CD4-positive, alpha-beta memory T cell (primary cell): Measurements from ENCODE around the gene GNG13. TPM values are rescaled to one million over a fixed set of nuclear protein-coding genes. Genes with fewer than 3 reads are reported as not detected.

Source experiments
- CTCF ChIA-PET: fragments of 350-600 bp; sonication (Branson Sonifier 250); formaldehyde crosslinking; loops from one replicate; lab custom pipeline; 2021; ENCODE audit warnings: inconsistent platforms; ENCODE audit not compliant: partially characterized antibody; lab: Charles Lee
- POLR2A ChIA-PET: fragments of 350-600 bp; sonication (Branson Sonifier 250); formaldehyde crosslinking; loops from one replicate; lab custom pipeline; 2021; ENCODE audit not compliant: partially characterized antibody; lab: Charles Lee
- DNase-seq, 5 donors: peaks; one replicate each; pipeline versions ENCODE4 v3.0.0 to v3.0.0-alpha.2; 2020 to 2022; ENCODE audit warnings: mixed read lengths in 1 of 5
- H3K27ac ChIP-seq: one replicate; pipeline ENCODE4 v1.7.0; 2013; ENCODE audit warnings: low read depth, low read length
- H3K27me3 ChIP-seq: 2 replicates; pipeline ENCODE4 v1.7.0; 2013; ENCODE audit warnings: mild to moderate bottlenecking, low read length, moderate library complexity; ENCODE audit not compliant: insufficient read depth
- H3K36me3 ChIP-seq: 2 replicates; pipeline ENCODE4 v1.7.0; 2013; ENCODE audit warnings: mild to moderate bottlenecking, low read length, moderate library complexity; ENCODE audit not compliant: insufficient read depth
- H3K4me1 ChIP-seq: 2 replicates; pipeline ENCODE4 v1.7.0; 2013; ENCODE audit warnings: mild to moderate bottlenecking, low read length, moderate library complexity; ENCODE audit not compliant: insufficient read depth
- H3K4me3 ChIP-seq, 2 donors: one replicate each; pipeline ENCODE4 v1.7.0; 2013; ENCODE audit warnings: low read length in 2 of 2, mild to moderate bottlenecking in 1 of 2
- H3K9me3 ChIP-seq, 2 donors: one replicate each; pipeline ENCODE4 v1.7.0; 2013; ENCODE audit warnings: low read length in 2 of 2, control low read depth in 1 of 2; ENCODE audit not compliant: control insufficient read depth in 1 of 2
- H3K27ac Mint-ChIP-seq, 7 donors: one replicate each; pipeline ENCODE4 v1.8.0; 2020 to 2021; ENCODE audit warnings: mixed read lengths in 7 of 7, mild to moderate bottlenecking in 6 of 7, inconsistent platforms in 3 of 7, moderate library complexity in 3 of 7
- H3K27me3 Mint-ChIP-seq, 2 donors: one replicate each; pipeline ENCODE4 v1.8.0; 2020 to 2021; ENCODE audit warnings: mixed read lengths in 2 of 2
- H3K36me3 Mint-ChIP-seq, 2 donors: one replicate each; pipeline ENCODE4 v1.8.0; 2020 to 2021; ENCODE audit warnings: mixed read lengths in 2 of 2, inconsistent platforms in 1 of 2, mild to moderate bottlenecking in 1 of 2
- H3K4me1 Mint-ChIP-seq, 4 donors: one replicate each; pipeline ENCODE4 v1.8.0; 2020 to 2021; ENCODE audit warnings: mixed read lengths in 4 of 4, mild to moderate bottlenecking in 1 of 4
- H3K4me3 Mint-ChIP-seq, 8 donors: one replicate each; pipeline ENCODE4 v1.8.0; 2020 to 2021; ENCODE audit warnings: mixed read lengths in 8 of 8, mild to moderate bottlenecking in 7 of 8, moderate library complexity in 6 of 8, inconsistent platforms in 3 of 8
- H3K9me3 Mint-ChIP-seq, 8 donors: one replicate each; pipeline ENCODE4 v1.8.0; 2020 to 2021; ENCODE audit warnings: mixed read lengths in 8 of 8, mild to moderate bottlenecking in 5 of 8, inconsistent platforms in 3 of 8, moderate library complexity in 1 of 8
- intact Hi-C: fragments of 100-400 bp; cut with micrococcal nuclease; formaldehyde crosslinking; loops from one replicate; pipeline ENCODE4 v1.15.1; 2023
- polyA plus RNA-seq, 2 donors: library from polyadenylated mRNA; unstranded; fragments of 300-500 nt; fragmentation: Illumina TruSeq; gene quantifications; one replicate each; pipeline ENCODE4 v1.2.3, GENCODE V29; 2021
- total RNA-seq, 2 experiments: library from RNA; stranded (reverse); gene quantifications; one replicate each; pipeline ENCODE4 v1.2.3, GENCODE V29; 2021

The GNG13 gene
- total and polyA plus RNA-seq, 4 experiments from 2014 or later: not detected

- Histone ChIP-seq H3K36me3 (no peaks in the 10 kb centered on the region), H3K4me1 (peaks cover 10% of the 10 kb centered on the region), H3K27ac (peak overlapping the region; percentile 80), H3K4me3 (peak overlapping the region; percentile 78 to 91), H3K9me3 (no peaks in the 10 kb centered on the region), H3K27me3 (no peaks in the 10 kb centered on the region)
- peaks cover 10 to 14% of the 10 kb centered on the region in 2 donors for H3K27me3 Mint-ChIP-seq
- ChIA-PET CTCF (no interaction called here), POLR2A (interaction anchor here (3.7 kb wide), 1 partner anchor 20 kb away, joined by 14 read pairs; the partner anchor contains the start of genes CHTF18 and RPUSD1)
- H3K27ac Mint-ChIP-seq: peak overlapping the region; percentile 89 to 99 (median 96)
- intact Hi-C loops: no loop called here
- DNase-seq: no peak
- H3K9me3 Mint-ChIP-seq: peaks cover 0 to 8% (median 0%) of the 10 kb centered on the region in 8 donors
- no peaks in the 10 kb centered on the region for H3K36me3 Mint-ChIP-seq
- H3K4me3 Mint-ChIP-seq: peak overlapping the region; percentile 93 to 96 (median 95)
- peaks cover 6 to 20% (median 8%) of the 10 kb centered on the region in 4 donors for H3K4me1 Mint-ChIP-seq
Observed at GRCh38 chr16:808085-808386, 7.5 kb upstream of the GNG13 start.

- H3K9me3 Mint-ChIP-seq: peaks cover 0 to 8% (median 0%) of the 10 kb centered on the region in 8 donors
- H3K27ac Mint-ChIP-seq: peak overlapping the region; percentile 89 to 99 (median 96)
- no peaks in the 10 kb centered on the region for H3K36me3 Mint-ChIP-seq
- peaks cover 10% of the 10 kb centered on the region for H3K4me1 ChIP-seq
- intact Hi-C loops: loop anchor here (1.0 kb wide), 1 partner anchor 19 kb away; the partner anchor contains the start of genes CHTF18 and RPUSD1
- H3K4me3 Mint-ChIP-seq: peak overlapping the region; percentile 93 to 96 (median 95)
- POLR2A ChIA-PET: interaction anchor here (0.8 to 3.7 kb wide), 5 partner anchors 19 to 195 kb away, joined by 3 to 14 read pairs (median 4); partner anchors contain the start of genes CHTF18, RPUSD1 and SOX8
- H3K4me3 ChIP-seq: peak overlapping the region; percentile 78 to 91
- H3K27me3 Mint-ChIP-seq: peaks cover 6 to 10% of the 10 kb centered on the region in 2 donors
- H3K4me1 Mint-ChIP-seq: peaks cover 5 to 18% (median 7%) of the 10 kb centered on the region in 4 donors
- CTCF ChIA-PET: interaction anchor here (0.8 kb wide), 1 partner anchor 381 kb away, joined by 3 read pairs; no protein-coding TSS in a partner anchor
- no peaks in the 10 kb centered on the region for H3K27me3 ChIP-seq
- H3K27ac ChIP-seq: peak overlapping the region; percentile 80
- no peaks in the 10 kb centered on the region for H3K9me3 ChIP-seq
- DNase-seq: peak; percentile 72 to 79 (median 76)
- H3K36me3 ChIP-seq: no peaks in the 10 kb centered on the region
Observed at GRCh38 chr16:807347-808084, 7.0 kb upstream of the GNG13 start.

- Histone ChIP-seq H3K27ac (no peak overlapping the region), H3K4me3 (no peak overlapping the region), H3K4me1 (peaks cover 10% of the 10 kb centered on the region), H3K36me3 (no peaks in the 10 kb centered on the region), H3K9me3 (no peaks in the 10 kb centered on the region), H3K27me3 (peaks cover 4% of the 10 kb centered on the region)
- H3K9me3 Mint-ChIP-seq: peaks cover 0 to 8% (median 0%) of the 10 kb centered on the region in 8 donors
- POLR2A ChIA-PET: interaction anchor here (3.7 kb wide), 1 partner anchor 17 kb away, joined by 14 read pairs; the partner anchor contains the start of genes CHTF18 and RPUSD1
- H3K4me1 Mint-ChIP-seq: peaks cover 5 to 18% (median 7%) of the 10 kb centered on the region in 4 donors
- H3K27me3 Mint-ChIP-seq: peaks cover 0 to 7% of the 10 kb centered on the region in 2 donors
- no peak for DNase-seq
- intact Hi-C loops: no loop called here
- H3K4me3 Mint-ChIP-seq: no peak overlapping the region
- H3K27ac Mint-ChIP-seq: no peak overlapping the region
- CTCF ChIA-PET: no interaction called here
- H3K36me3 Mint-ChIP-seq: no peaks in the 10 kb centered on the region
Observed at GRCh38 chr16:805474-805873, 4.9 kb upstream of the GNG13 start.

GRCh38 chr16:804193-805048, 3.9 kb upstream of the GNG13 start:
- Histone ChIP-seq H3K4me1 (peaks cover 10% of the 10 kb centered on the region), H3K36me3 (no peaks in the 10 kb centered on the region), H3K27me3 (peaks cover 4% of the 10 kb centered on the region), H3K4me3 (no peak overlapping the region), H3K9me3 (no peaks in the 10 kb centered on the region), H3K27ac (no peak overlapping the region)
- Mint-ChIP-seq H3K36me3 (no peaks in the 10 kb centered on the region), H3K4me1 (peaks cover 5 to 18% (median 7%) of the 10 kb centered on the region in 4 donors), H3K27ac (no peak overlapping the region), H3K4me3 (peak overlapping the region in 2 of 8 donors; percentile 9 to 71), H3K9me3 (peaks cover 0 to 6% (median 0%) of the 10 kb centered on the region in 8 donors), H3K27me3 (peaks cover 0 to 6% of the 10 kb centered on the region in 2 donors)
- ChIA-PET CTCF (interaction anchor here (0.9 kb wide), 1 partner anchor 19 kb away, joined by 4 read pairs; no protein-coding TSS in a partner anchor), POLR2A (interaction anchor here (3.7 kb wide), 1 partner anchor 16 kb away, joined by 14 read pairs; the partner anchor contains the start of genes CHTF18 and RPUSD1)
- intact Hi-C loops: no loop called here
- no peak for DNase-seq

- ChIA-PET CTCF (interaction anchor here (0.9 kb wide), 1 partner anchor 18 kb away, joined by 4 read pairs; no protein-coding TSS in a partner anchor), POLR2A (no interaction called here)
- Histone ChIP-seq H3K36me3 (no peaks in the 10 kb centered on the region), H3K27me3 (peaks cover 4% of the 10 kb centered on the region), H3K4me1 (peaks cover 9% of the 10 kb centered on the region), H3K4me3 (no peak overlapping the region), H3K9me3 (no peaks in the 10 kb centered on the region), H3K27ac (no peak overlapping the region)
- Mint-ChIP-seq H3K9me3 (peaks cover 0 to 5% (median 0%) of the 10 kb centered on the region in 8 donors), H3K4me3 (no peak overlapping the region), H3K4me1 (peaks cover 5 to 13% (median 7%) of the 10 kb centered on the region in 4 donors), H3K27ac (no peak overlapping the region), H3K36me3 (no peaks in the 10 kb centered on the region), H3K27me3 (peaks cover 0 to 6% of the 10 kb centered on the region in 2 donors)
- DNase-seq: no peak
- intact Hi-C loops: no loop called here
Observed at GRCh38 chr16:803754-804080, 3.2 kb upstream of the GNG13 start.

- intact Hi-C loops: no loop called here
- Mint-ChIP-seq H3K27me3 (peaks cover 0 to 6% of the 10 kb centered on the region in 2 donors), H3K4me1 (peaks cover 2 to 8% (median 5%) of the 10 kb centered on the region in 4 donors), H3K36me3 (no peaks in the 10 kb centered on the region), H3K4me3 (no peak overlapping the region), H3K9me3 (peaks cover 0 to 5% (median 0%) of the 10 kb centered on the region in 8 donors), H3K27ac (no peak overlapping the region)
- Histone ChIP-seq H3K36me3 (no peaks in the 10 kb centered on the region), H3K27me3 (peaks cover 4% of the 10 kb centered on the region), H3K9me3 (no peaks in the 10 kb centered on the region), H3K4me1 (peaks cover 3% of the 10 kb centered on the region), H3K4me3 (no peak overlapping the region), H3K27ac (no peak overlapping the region)
- ChIA-PET POLR2A (no interaction called here), CTCF (interaction anchor here (0.9 kb wide), 1 partner anchor 17 kb away, joined by 4 read pairs; no protein-coding TSS in a partner anchor)
- no peak for DNase-seq
Observed at GRCh38 chr16:802914-803753, 2.6 kb upstream of the GNG13 start.
